M059J (cell line): ENCODE data around the gene CRTC2. TPM values are rescaled to one million over a fixed set of nuclear protein-coding genes. Genes with fewer than 3 reads are reported as not detected.
A peak's percentile ranks its signal among the peaks of the same experiment; 100 is the strongest.

Experiments used
- DNase-seq: peaks from one replicate; pipeline ENCODE4 v3.0.0-alpha.2; 2012; ENCODE audit warnings: low read depth
- total RNA-seq: library from RNA; depleted of rRNA; stranded (reverse); fragments of >200 nt; shearing (Covaris generic); gene quantifications from 2 replicates; pipeline ENCODE4 v1.2.3, GENCODE V29; 2014

Gene CRTC2
- total RNA-seq, 1 experiment from 2014 or later = 13.7 TPM

DNA sequence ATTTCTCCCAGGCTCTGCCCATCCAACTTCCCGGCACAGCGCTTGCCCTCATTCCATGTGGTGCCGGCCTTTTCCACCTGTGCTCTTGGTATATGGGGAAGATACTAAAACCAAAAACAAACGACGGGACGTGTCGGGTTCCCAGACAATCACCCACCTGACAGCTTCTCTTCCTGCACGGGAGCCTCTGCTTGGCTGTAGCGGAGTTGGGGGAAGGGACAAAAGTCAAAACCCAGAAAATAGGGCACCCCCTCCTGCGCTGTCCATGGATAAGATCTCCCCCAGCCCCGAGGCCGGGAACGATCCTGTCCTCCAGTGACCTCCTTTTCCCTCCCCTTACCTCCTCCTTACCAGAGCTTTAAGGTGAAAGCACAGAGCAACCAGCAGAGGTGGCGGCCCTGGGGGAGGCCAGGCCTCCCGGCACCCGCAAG, 18.4 kb upstream of the CRTC2 start:
- no peak for DNase-seq

DNA sequence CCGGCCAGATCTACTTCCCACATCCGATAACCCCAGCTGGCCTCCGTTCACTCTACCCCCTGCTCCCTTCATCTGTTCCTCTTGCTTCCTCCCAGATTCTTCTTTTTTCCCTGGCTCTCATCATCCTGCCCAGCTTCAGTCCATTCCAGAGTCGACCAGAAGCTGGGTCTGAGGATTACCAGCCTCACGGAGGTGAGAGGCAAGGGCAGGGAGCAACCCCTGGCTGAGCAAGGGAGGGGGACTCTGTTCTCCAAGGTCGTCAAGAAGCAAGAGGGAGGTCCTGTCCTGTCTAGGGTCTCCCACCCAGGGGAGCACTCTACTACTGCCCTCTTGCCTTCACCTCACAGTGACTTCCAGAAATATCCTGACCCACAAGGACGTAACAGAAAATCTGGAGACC, 15.1 kb upstream of the CRTC2 start:
- DNase-seq = no peak

DNA sequence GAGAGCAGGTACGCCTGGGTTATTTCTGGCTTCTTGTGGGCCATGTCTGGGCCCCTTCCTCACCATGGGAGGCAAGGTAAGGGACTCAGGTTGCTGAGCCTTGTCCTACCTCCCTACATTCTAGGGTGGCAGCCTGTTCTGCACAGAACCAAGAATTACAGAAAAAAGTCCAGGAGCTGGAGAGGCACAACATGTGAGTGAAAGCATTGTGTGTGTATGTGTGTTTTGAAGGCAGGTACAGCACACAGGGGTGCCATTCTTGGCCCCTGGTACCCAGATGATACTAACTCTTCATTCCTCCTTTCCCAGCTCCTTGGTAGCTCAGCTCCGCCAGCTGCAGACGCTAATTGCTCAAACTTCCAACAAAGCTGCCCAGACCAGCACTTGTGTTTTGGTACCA, 14.7 kb upstream of the CRTC2 start:
- no peak for DNase-seq

DNA sequence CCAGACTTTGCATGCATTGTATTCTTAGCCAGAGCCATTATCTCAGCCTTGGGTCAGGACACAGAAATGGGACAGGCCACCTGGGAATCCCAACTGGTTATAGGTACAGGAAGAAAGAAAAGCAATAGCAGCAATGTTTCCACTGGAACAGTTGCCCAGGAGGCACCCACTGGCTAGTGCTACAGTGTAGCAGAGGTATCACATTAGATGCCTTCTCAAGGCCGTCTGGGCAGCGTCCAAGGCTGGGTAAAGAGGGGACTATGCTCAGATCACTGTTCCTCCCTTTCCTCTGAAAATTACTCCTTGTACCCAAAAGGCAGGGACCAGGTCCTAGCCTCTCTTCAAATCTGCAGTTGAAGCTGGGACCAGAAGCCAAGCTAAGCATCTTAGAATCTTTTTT, 11.9 kb upstream of the CRTC2 start:
- DNase-seq = no peak

DNA sequence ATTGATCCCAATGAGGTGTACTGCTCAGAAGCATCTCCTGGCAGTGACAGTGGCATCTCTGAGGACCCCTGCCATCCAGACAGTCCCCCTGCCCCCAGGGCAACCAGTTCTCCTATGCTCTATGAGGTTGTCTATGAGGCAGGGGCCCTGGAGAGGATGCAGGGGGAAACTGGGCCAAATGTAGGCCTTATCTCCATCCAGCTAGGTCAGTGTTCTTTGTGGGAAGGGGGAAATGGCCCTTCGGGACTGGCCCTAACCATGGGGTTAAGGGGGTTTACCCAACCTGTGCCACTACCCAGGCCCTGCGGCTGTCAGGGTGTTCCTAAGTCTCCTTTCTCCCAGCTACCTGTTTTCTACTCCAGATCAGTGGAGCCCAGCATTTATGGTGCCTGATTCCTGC, 10.6 kb upstream of the CRTC2 start:
- no peak for DNase-seq

DNA sequence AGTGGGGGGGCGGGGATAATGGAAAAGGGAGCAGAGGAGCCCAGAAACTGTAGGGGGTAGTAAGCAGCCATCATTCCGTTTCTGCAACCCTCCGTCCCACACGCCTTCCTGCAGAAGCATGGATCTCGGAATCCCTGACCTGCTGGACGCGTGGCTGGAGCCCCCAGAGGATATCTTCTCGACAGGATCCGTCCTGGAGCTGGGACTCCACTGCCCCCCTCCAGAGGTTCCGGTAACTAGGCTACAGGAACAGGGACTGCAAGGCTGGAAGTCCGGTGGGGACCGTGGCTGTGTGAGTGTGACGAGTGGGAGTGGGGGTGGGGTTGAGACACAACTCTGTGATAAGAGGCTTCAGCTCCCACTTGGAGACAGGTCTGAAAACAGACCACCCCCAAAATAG, 10.0 kb upstream of the CRTC2 start:
- no peak for DNase-seq

DNA sequence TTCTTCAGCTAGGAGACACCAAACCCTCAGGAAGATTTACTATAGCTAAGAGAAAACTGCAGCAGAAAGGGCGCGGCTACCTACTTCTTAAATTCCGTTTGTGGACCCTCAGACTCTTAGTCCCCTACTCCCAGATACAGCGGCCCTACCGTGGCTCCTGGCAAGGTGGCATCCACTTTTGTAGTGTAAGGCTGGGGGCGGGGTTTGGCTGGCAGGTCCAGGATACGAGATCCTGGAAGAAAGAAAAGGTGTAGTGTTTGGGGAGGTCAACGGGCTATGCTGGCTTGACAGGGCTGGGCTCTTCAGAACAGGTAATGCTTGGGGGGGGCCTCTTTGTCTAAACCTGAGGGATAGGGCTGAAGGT, 9.6 kb upstream of the CRTC2 start:
- DNase-seq = no peak

DNA sequence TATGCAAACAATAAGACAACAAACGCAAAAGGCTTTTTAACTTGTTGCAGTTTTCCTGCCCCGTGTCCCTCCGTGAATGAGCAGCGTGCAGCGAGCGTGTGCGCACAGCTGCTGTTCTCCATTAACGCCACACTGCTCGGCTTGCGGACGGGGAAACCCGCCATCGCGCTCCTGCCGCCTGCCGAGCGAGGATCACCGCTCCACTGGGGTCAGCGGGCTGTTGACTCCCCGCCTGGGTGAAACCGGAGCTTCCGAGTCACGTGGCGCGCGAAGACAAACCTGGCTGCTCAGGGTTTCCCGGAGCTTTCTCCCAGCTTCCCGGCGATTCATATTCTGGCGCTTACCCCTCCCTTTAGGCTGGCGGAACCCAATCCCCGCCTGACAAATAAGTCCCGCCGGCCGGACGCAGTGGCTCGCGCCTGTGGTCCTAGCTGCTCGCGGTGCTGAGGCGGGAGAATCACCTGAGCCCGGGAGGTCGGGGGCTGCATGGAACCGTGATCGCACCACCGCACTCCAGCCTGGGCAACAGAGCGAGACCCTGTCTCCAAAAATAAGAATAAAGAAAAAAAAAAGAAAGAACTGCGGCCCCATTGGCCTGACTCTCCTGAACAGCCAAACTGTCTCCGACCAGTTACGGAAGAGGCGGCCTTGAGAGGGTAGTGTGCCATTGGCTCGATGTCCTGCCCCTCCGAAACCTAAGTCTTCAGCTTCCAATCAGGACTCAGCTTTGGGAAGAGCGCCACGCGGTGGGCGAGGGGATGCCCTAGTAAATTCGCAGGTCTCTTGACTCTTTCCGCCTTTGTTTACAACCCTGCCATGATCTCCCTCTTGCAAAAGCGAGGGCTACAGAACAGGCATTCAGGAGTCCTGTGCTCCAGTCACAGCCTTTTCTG, 8.9 kb upstream of the CRTC2 start, which contains the start of gene CREB3L4:
TSS of gene CREB3L4 (plus strand) at position 796 of the 893 bp plus-strand sequence. CDS start 624 bp downstream, outside the sequence.
- DNase-seq = peak; percentile 98

DNA sequence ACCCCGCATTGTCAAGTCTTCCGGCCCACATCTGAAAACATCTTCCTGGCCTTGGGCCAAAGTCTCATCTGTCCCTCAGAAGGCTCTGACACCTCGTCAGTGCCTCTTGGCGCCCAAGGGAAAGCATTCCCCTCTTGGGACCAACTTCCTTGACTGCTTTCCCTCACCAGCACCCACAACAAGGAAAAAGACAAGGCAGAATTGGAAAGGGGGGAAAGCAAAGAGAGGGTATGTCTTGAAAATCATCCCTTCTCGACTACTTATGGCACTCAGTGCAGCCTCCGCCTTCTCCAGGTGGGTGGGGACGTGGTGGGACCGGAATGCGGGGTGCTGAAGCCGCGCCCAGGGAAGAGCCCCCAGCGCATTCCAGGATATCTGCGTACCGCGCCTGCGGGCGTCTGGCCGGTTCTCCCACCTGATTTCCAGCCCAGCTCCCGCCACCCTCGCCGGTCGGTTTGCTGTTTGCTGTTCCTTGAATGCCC, 5.5 kb upstream of the CRTC2 start:
- peak; percentile 70 for DNase-seq

DNA sequence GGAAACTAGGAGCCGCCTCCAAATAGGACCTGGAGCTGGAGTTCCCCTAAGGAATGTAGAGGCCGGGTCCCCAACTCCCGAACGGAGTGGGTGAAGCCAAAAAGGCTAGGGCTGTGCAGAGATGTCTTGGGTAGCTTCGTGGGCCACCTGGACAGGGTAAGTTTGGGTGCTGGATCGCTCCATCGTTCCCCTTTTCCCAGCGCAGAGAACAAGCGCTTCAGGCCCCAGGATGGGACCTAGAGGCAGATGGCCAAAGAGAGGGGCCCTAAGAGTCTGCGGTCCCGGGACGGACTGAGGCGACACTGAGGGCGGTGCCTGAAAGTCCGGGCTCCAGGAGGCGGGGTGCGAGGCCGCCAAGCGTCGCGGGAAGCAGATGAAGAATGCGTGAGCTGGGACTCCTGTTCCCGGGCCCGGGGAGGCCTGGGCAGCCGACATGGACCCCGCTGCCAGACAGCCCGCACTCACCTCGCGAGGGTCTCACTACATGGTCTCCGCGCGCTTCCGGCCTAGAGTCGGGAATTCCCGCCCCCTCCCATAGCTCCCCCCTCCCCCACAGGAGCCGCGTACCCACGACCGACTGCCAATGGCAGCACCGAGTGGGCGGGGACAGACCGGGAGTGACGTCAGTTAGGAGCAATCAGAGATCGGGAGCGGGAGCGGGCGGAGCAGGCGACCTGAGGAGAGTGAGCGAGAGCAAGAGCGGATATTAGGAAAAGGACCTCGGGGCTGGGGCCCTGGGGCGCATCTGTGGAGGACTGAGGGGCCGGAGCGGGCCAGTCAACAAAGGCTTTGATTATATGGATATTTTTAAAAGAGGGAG, 4.8 kb upstream of the CRTC2 start, which contains the start of gene SLC39A1:
TSS of gene SLC39A1 (minus strand) at position 508 of the 820 bp plus-strand sequence. CDS start 822 bp downstream, outside the sequence.
- peak; percentile 96 for DNase-seq

DNA sequence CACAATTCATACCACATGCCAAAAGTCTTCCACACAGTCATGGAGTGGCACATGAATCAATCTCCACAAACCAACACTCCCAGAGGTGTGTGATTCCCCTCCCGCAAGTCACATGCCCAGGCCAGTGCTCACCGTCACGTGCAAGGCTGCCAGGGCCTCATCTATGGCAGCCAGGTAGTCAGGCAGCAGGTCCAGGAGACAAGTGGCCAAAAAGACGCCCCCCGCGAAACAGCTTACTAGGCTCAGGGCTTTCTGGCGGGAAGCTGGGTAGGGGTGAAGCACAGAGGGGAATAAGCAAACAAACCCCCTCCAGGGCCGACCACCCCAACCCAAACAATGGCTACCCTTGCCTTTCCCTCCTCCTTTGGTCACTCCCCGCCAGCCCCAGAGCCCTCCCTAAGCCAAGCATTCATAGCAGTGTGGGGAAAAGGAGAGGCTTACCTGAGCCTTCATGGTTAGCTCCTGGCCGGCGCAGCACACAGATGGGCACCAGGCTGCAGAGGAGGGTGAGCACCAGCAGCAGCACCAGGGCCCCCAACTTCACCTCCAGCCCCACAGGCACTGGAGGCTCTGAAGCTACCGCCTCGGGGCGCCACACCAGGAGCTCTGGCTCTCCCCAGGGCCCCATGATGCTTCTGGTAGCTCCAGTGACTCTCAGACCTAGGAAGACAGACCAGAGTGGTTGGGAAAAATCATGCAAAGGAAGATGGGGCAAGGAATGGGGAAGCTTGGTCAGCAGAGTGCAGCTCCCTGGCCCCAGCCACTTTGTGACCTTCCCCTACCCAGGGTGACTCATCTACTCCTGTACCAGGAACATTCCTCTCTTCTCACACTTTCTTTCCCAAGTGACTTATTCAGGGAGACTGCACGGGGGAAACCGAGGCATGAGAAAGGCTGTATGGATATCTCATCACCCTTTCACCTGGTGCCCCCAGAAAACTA, 3.9 kb upstream of the CRTC2 start:
- DNase-seq = peak; percentile 82

DNA sequence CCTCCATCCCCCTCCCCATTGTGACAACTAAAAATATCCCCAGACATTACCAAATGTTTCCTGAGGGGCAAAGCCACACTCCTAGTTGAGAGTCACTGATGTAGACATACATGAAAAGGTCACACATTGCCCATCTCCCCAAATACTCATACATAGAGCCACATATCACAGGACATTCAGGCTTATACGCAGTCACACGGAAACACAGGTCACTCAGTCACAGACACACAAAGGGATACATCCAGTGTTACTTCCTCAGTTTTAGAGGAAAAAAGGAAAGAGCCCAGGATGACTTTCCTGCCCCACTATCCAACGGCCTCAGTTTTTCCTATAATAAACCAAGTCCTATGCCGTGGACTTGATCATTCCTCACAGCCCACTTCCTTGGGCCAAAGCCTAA, 3.0 kb upstream of the CRTC2 start:
- DNase-seq = no peak

DNA sequence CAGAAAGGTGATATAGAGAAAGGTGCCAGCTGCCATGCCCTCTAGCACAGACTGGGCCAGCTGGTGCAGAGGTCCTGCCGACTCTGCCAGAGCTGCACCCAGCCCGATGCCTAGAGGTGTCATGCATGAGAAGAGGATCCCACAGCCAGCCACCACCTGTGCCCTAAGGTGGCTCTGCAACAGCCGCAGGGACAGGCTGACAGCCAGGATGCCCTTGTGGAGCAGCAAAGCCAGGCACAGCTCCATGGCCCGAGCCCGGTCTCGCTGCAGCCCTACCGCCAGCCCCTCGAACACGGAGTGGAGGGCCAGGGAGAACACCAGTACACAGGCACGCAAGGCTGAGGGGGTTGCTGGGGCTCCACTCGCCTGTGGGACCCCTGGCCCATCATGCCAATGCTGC, 1.8 kb upstream of the CRTC2 start:
- no peak for DNase-seq

DNA sequence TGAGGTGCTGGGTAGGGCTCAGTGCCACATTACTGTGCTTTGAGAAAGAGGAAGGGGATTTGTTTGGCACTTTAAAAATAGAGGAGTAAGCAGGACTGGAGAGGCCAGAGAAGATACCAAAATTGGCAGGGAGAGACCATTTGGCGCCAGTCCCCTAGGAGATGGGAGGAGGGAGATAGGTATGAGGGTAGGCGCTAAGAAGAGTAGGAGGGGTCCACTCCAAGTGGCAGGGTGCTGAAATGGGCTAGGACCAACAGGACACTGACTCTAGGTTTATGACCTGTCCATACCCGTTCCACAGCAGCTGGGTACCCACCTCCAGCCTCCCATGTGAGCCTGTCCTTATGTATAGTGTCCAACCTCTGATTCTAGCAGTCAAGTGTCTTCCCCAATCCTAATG, 1.0 kb upstream of the CRTC2 start:
- no peak for DNase-seq

DNA sequence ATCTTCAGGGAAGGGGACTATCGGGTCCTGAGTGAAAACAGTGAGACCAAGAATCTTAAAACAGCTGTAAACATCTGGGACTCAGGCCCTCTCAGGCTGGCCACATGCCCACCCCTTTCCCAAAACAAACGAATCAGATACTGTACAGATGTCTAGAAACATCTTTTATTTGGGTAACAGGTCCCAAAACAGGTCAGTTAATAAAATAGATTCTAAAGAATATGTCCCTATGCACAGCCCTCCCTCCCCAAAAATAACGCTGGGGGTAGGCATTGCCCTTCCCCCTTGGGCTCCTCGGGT, 499 bp upstream of the CRTC2 start:
- DNase-seq = no peak

DNA sequence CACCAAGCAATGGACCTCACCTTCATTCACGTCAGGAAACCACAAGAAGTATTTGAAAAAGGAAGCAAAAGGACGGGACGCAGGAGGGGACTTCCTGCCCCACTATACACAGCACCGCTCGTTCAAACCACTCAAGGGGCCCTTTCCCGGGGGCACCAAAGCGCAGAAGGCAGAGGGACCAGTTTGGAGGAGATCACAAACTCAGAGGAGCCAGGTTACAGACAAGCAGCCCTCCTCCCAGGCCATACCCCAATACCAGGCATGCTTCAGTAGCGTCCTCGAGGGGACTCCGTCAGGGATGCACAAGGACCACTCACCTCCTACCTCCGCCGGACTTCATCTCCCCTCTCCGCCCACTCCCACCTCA, 685 bp downstream of the CRTC2 start:
- DNase-seq = peak; percentile 43

DNA sequence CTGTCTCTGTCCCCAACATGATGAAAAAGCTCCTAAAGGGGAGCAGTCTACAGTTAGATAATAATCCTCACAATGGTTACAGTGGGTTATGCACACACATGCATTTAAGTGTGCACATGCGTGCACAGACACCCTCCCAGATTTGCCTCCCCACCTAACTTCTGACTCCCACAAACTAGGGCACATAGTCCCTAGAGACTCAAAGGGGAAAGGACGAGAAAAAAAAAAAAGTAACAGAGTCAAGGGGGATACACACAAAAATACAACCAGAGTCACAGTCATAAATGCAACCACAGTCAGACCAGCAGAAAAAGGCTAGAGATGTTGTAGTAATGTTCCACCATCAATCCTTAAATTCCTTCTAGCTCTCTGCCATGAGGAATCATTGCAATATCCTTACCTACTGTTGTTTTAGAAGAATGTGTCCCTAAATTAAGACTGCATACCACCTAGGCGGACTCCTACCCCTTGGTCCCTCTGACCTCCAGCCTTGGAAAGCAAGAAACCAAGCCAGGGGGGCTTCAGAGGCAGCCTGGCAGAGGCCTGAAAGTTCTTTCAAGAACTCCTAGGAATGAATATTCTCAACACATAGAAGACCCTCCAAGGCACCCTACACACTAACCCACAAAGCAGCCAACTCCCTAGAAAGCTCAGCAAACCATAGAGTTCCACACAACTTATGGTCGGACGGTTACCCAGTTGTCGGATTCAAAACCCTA, 1.3 kb downstream of the CRTC2 start:
- DNase-seq = no peak

DNA sequence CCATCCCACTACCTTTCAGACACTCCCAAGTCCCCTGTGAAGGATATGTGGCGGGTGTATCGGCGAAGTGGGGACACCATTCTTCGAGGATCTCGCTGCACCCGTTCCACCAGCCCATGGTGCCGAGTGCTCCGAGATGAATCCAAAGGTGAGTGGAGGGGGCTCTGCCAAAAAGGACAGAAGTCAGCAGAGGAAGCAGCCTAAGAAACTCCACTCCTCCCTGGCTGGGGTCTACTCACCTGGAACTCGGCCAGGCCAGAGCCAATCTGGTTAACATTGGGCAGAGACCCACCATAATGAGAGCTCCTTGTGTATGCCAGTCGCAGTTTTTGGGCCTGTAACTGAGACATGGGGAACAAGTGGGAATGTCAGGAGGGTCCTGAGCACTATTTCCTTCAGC, 3.6 kb downstream of the CRTC2 start:
- DNase-seq = no peak

DNA sequence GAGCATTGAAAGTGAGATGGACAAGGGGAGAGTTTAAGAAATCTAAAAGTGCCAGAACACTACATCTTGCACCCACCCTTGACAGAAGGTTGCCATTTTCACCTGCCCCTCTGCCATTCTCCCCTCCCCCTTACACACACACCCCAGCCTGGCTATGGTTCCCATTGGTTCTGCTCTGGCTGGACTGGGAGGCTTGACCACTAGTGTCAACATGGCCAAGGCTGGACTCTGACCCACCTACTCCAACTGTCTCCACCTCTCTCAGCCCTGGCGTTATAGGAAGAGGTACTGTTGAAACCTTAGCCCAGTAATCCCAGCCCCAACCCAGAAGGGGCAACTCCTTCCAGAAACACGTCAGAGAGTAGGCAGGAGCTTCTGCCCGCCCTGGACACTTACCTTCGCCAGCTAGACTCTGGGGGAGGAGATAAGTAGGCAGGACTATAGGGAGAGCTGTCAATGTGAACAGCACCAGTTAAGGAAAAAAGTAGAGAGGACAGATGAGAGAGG, 4.5 kb downstream of the CRTC2 start:
- no peak for DNase-seq

DNA sequence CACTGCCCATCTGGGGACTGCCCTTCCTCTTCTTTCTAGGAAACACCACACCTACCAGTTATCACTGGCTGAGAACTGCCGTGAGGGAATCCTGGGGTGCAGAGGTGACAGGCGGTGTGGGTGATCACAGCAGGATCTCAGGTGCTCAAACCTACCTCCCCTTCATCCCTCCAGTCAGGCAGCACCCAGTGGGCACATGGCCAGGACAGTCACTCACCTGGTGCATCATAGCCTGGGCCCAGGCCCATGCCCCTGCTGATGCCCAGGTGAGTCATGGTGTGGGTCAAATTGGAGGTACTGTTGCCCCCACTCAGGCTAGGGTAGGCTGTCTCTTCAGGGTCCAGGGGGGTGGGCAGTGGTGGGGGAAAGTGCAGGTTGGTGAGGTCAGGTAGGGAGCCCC, 6.6 kb downstream of the CRTC2 start:
- DNase-seq = no peak

DNA sequence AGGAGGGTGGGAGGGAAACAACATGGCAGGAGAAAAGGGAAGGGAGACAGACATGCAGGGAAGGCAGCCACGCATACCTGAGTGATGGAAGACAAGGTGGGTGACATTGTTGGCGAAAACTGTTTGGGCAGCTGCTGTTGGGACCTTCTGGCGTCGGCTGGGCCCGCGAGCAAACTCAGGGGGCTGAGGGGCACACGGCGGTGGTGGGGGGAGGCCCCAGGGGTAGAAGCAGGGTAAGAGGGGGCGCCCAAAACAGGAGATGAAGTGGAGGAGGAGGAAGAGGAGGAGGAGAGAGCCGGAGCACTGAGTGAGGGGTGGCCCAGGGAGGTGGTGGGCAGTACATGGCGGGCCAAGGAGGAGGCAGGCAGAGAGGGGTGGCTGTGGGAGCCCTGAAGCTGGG, 7.2 kb downstream of the CRTC2 start:
- no peak for DNase-seq
